Uterus (tissue), 2 donors: ENCODE measurements around the gene LRRC25.

ENCODE experiments used
- POLR2A ChIP-seq, 2 donors: fragments of 450-650 bp; IDR thresholded peaks; one replicate each; pipeline ENCODE4 v1.6.1; 2016; ENCODE audit warnings: antibody characterized with exemption in 2 of 2, mild to moderate bottlenecking in 1 of 2, moderate library complexity in 1 of 2
- TF ChIP-seq, protein P1 (sequence below), 4 experiments: fragments of 200-600 bp in 2 of 4; fragments of 450-650 bp in 2 of 4; sonication (generic) in 2 of 4; IDR thresholded peaks; one replicate each; pipeline ENCODE4 v1.5.1; 2016 to 2019; ENCODE audit warnings: antibody characterized with exemption in 4 of 4, mild to moderate bottlenecking in 2 of 4, moderate library complexity in 1 of 4

DNA sequence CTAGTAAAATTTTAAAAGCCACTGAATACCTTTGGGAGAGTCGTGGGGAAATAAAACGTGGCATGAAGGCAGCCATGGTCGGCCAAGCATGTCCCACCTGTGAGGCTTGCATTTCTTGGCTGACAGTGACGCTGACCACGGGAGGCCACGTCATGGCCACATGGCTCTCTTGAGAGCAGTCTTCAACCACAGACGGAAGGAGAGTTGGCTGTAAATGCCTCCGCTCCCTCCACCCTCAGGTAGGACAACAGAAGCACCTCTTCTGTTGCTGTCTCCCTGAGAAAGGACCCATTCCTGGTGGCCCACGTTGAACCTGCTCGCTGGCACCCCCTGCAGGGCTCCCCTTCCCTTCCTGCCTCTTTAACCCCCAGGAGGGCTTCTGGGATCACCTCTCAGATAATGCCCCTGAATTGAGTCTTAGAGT is 10.6 kb upstream of the LRRC25 start:
- TF ChIP-seq, protein P1, sequence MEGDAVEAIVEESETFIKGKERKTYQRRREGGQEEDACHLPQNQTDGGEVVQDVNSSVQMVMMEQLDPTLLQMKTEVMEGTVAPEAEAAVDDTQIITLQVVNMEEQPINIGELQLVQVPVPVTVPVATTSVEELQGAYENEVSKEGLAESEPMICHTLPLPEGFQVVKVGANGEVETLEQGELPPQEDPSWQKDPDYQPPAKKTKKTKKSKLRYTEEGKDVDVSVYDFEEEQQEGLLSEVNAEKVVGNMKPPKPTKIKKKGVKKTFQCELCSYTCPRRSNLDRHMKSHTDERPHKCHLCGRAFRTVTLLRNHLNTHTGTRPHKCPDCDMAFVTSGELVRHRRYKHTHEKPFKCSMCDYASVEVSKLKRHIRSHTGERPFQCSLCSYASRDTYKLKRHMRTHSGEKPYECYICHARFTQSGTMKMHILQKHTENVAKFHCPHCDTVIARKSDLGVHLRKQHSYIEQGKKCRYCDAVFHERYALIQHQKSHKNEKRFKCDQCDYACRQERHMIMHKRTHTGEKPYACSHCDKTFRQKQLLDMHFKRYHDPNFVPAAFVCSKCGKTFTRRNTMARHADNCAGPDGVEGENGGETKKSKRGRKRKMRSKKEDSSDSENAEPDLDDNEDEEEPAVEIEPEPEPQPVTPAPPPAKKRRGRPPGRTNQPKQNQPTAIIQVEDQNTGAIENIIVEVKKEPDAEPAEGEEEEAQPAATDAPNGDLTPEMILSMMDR (IDR thresholded peaks at IDR 0.05) = peak in 1 of 4 experiments; percentile 11
- TF ChIP-seq POLR2A (IDR thresholded peaks at IDR 0.05) = no peak
